HCT116 (cell line): ENCODE data around the gene PCBP3. TPM values are rescaled to one million over a fixed set of nuclear protein-coding genes. Genes with fewer than 3 reads are reported as not detected.

ENCODE experiments used
- ATAC-seq: fragments of 200-7000 bp; cut with Tn5 transposase; 2 replicates; pipeline ENCODE4 v1.9.1; 2020; ENCODE audit warnings: mild to moderate bottlenecking, moderate library complexity
- BruUV-seq: library from RNA; stranded (reverse); fragments of 400-500 nt; replicated peaks from 2 replicates; lab custom pipeline; 2021; lab: Mats Ljungman, UMichigan
- CTCF ChIA-PET: fragments of 300-600 bp; sonication (Branson Sonifier 250); formaldehyde crosslinking; loops from one replicate; lab custom pipeline; 2021; ENCODE audit warnings: antibody characterized with exemption; lab: Charles Lee
- POLR2A ChIA-PET: fragments of 300-600, 350-600 bp; sonication (Branson Sonifier 250); formaldehyde crosslinking; loops from one replicate; lab custom pipeline; 2021; ENCODE audit warnings: antibody characterized with exemption; lab: Charles Lee
- RAD21 ChIA-PET, 2 experiments: fragments of 300-600 bp; sonication (Branson Sonifier 250); formaldehyde crosslinking; loops; one replicate each; lab custom pipeline; 2023; ENCODE audit warnings: low total read pairs in 2 of 2; ENCODE audit not compliant: uncharacterized antibody in 2 of 2, unreplicated experiment in 2 of 2, low non-redundant PET in 1 of 2; lab: Charles Lee
- DNase-seq: peaks from one replicate; pipeline ENCODE4 v3.0.0-alpha.2; 2010; ENCODE audit warnings: low read depth, low spot score
- H2AFZ ChIP-seq: fragments of 200-600 bp; shearing (Covaris generic), sonication (generic); 2 replicates; pipeline ENCODE4 v1.6.1; 2017; ENCODE audit warnings: low read depth, mixed run types, mixed read lengths, antibody characterized with exemption, low read length; ENCODE audit not compliant: poor library complexity, severe bottlenecking
- H3K27ac ChIP-seq: 2 replicates; pipeline ENCODE4 v1.5.1; 2012; ENCODE audit warnings: low read depth, low read length
- H3K27me3 ChIP-seq: fragments of 200-600 bp; sonication (generic); 2 replicates; pipeline ENCODE4 v1.6.1; 2016; ENCODE audit warnings: mixed run types, low read length, mixed read lengths; ENCODE audit not compliant: insufficient read depth
- H3K36me3 ChIP-seq, 2 experiments: fragments of 200-500 bp in 1 of 2; fragments of 200-600 bp in 1 of 2; sonication (Bioruptor generic) in 1 of 2; sonication (generic) in 1 of 2; 2 replicates each; pipeline versions ENCODE4 v1.5.1 to v1.6.1; 2014 to 2016; ENCODE audit warnings: low read length in 2 of 2, inconsistent platforms in 1 of 2, mixed read lengths in 1 of 2, mixed run types in 1 of 2; ENCODE audit not compliant: insufficient read depth in 2 of 2, control insufficient read depth in 1 of 2
- H3K4me1 ChIP-seq, 2 experiments: fragments of 200-600 bp in 1 of 2; sonication (generic) in 1 of 2; 2 replicates each; pipeline versions ENCODE4 v1.5.1 to v1.6.1; 2012 to 2017; ENCODE audit warnings: low read length in 2 of 2, inconsistent platforms in 1 of 2, mild to moderate bottlenecking in 1 of 2, mixed read lengths in 1 of 2, mixed run types in 1 of 2, moderate library complexity in 1 of 2; ENCODE audit not compliant: insufficient read depth in 2 of 2, control insufficient read depth in 1 of 2
- H3K4me2 ChIP-seq: fragments of 200-600 bp; sonication (generic); 2 replicates; pipeline ENCODE4 v1.6.1; 2017; ENCODE audit warnings: mixed run types, low read length, mixed read lengths
- H3K4me3 ChIP-seq, 2 experiments: fragments of 200-600 bp in 1 of 2; sonication (generic) in 1 of 2; replicated peaks in 1 of 2; 2 replicates each; pipeline ENCODE4 v1.5.1; 2011 to 2016; ENCODE audit warnings: low read length in 2 of 2, control low read depth in 1 of 2, low read depth in 1 of 2, mild to moderate bottlenecking in 1 of 2, mixed read lengths in 1 of 2, mixed run types in 1 of 2
- H3K79me2 ChIP-seq: fragments of 200-600 bp; sonication (generic); 2 replicates; pipeline ENCODE4 v1.6.1; 2017; ENCODE audit warnings: mild to moderate bottlenecking, mixed run types, low read length, moderate library complexity, mixed read lengths; ENCODE audit not compliant: insufficient read depth
- H3K9ac ChIP-seq: fragments of 200-600 bp; sonication (generic); 2 replicates; pipeline ENCODE4 v1.6.1; 2016; ENCODE audit warnings: low read length, mixed read lengths
- H3K9me2 ChIP-seq: fragments of 200-600 bp; sonication (generic), shearing (Covaris generic); 2 replicates; pipeline ENCODE4 v1.6.1; 2017; ENCODE audit warnings: mixed run types, mild to moderate bottlenecking, moderate library complexity; ENCODE audit not compliant: insufficient read depth
- H3K9me3 ChIP-seq, 2 experiments: fragments of 200-500 bp in 1 of 2; fragments of 200-600 bp in 1 of 2; sonication (Bioruptor generic) in 1 of 2; sonication (generic) in 1 of 2; 2 replicates each; pipeline ENCODE4 v1.6.1; 2014 to 2017; ENCODE audit warnings: low read length in 2 of 2, mixed read lengths in 2 of 2, inconsistent platforms in 1 of 2, low read depth in 1 of 2, mild to moderate bottlenecking in 1 of 2, mixed run types in 1 of 2, moderate library complexity in 1 of 2; ENCODE audit not compliant: control insufficient read depth in 1 of 2, insufficient read depth in 1 of 2
- H4K20me1 ChIP-seq: fragments of 200-600 bp; sonication (generic), shearing (Covaris generic); 2 replicates; pipeline ENCODE4 v1.6.1; 2017; ENCODE audit warnings: mixed run types, mild to moderate bottlenecking, moderate library complexity; ENCODE audit not compliant: insufficient read depth
- CBX3 ChIP-seq: IDR thresholded peaks from 2 replicates; pipeline ENCODE4 v1.6.1; 2012; ENCODE audit warnings: low read depth
- CEBPB ChIP-seq: IDR thresholded peaks from 2 replicates; pipeline ENCODE4 v1.6.1; 2012; ENCODE audit warnings: low read depth
- EGR1 ChIP-seq: IDR thresholded peaks from 2 replicates; pipeline ENCODE4 v1.6.1; 2012; ENCODE audit warnings: low read depth
- EZH2 ChIP-seq: fragments of 200-600 bp; sonication (generic); IDR thresholded peaks from 2 replicates; pipeline ENCODE4 v1.6.1; 2017; ENCODE audit warnings: antibody characterized with exemption, mixed run types
- EZH2phosphoT487 ChIP-seq: fragments of 200-600 bp; IDR thresholded peaks from 2 replicates; pipeline ENCODE4 v1.6.1; 2018; ENCODE audit warnings: antibody characterized with exemption, borderline replicate concordance
- FOSL1 ChIP-seq: IDR thresholded peaks from 2 replicates; pipeline ENCODE4 v1.6.1; 2012; ENCODE audit warnings: low read depth
- POLR2A ChIP-seq: IDR thresholded peaks from 2 replicates; pipeline ENCODE4 v1.7.0; 2011; ENCODE audit warnings: borderline replicate concordance; ENCODE audit not compliant: insufficient read depth, insufficient read length; ENCODE audit errors: extremely low read depth
- POLR2AphosphoS5 ChIP-seq: IDR thresholded peaks from 2 replicates; pipeline ENCODE4 v1.6.1; 2011; ENCODE audit warnings: mild to moderate bottlenecking, low read depth, low read length, moderate library complexity
- RAD21 ChIP-seq: IDR thresholded peaks from 2 replicates; pipeline ENCODE4 v1.6.1; 2012; ENCODE audit warnings: low read depth, mild to moderate bottlenecking
- REST ChIP-seq: IDR thresholded peaks from 2 replicates; pipeline ENCODE4 v1.6.1; 2012; ENCODE audit warnings: low read depth
- SIN3A ChIP-seq: IDR thresholded peaks from 2 replicates; pipeline ENCODE4 v1.6.1; 2012; ENCODE audit warnings: low read depth
- SP1 ChIP-seq: IDR thresholded peaks from 2 replicates; pipeline ENCODE4 v1.6.1; 2012; ENCODE audit warnings: low read depth
- SRF ChIP-seq: IDR thresholded peaks from 2 replicates; pipeline ENCODE4 v1.6.1; 2012; ENCODE audit warnings: low read depth
- YY1 ChIP-seq: IDR thresholded peaks from 2 replicates; pipeline ENCODE4 v1.6.1; 2011; ENCODE audit warnings: low read length, low read depth, moderate library complexity, mild to moderate bottlenecking; ENCODE audit not compliant: insufficient replicate concordance; ENCODE audit errors: extremely low read depth
- ZFX ChIP-seq: fragments of 450-650 bp; IDR thresholded peaks from 2 replicates; pipeline ENCODE4 v1.6.1; 2017
- ZNF274 ChIP-seq: fragments of 200-500 bp; sonication (Bioruptor generic); IDR thresholded peaks from 2 replicates; pipeline ENCODE4 v1.6.1; 2014; ENCODE audit warnings: mild to moderate bottlenecking, low read depth, low read length, inconsistent platforms
- intact Hi-C: fragments of 100-400 bp; cut with micrococcal nuclease; formaldehyde crosslinking; loops from 2 replicates; pipeline ENCODE4 v1.10.0; 2022
- total RNA-seq: library from RNA; stranded (reverse); gene quantifications from one replicate; pipeline ENCODE4 v1.2.1, GENCODE V29; 2021; ENCODE audit not compliant: unreplicated experiment
- TF ChIP-seq, protein P1 (sequence below): IDR thresholded peaks from 2 replicates; pipeline ENCODE4 v1.6.1; 2012

Gene PCBP3
- total RNA-seq, 1 experiment from 2014 or later, result 3.1 TPM

- TF ChIP-seq REST (no peak), EZH2phosphoT487 (no peak)
These were observed 121.8 kb downstream of the PCBP3 start (continued) for GRCh38 chr21:45765375-45765774.

GRCh38 chr21:45766055-45766454 lies 122.5 kb downstream of the PCBP3 start:
- no peaks in the 10 kb centered on the region for H3K27me3 ChIP-seq
- CTCF ChIA-PET, result no interaction called here
- TF ChIP-seq ZFX (no peak), SP1 (no peak), REST (no peak), POLR2A (no peak), SIN3A (no peak), RAD21 (no peak), EZH2 (no peak), POLR2AphosphoS5 (no peak), CBX3 (no peak), SRF (no peak), CEBPB (no peak), EGR1 (no peak), YY1 (no peak), ZNF274 (no peak), FOSL1 (no peak)
- TF ChIP-seq, protein P1, sequence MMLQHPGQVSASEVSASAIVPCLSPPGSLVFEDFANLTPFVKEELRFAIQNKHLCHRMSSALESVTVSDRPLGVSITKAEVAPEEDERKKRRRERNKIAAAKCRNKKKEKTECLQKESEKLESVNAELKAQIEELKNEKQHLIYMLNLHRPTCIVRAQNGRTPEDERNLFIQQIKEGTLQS, result no peak
- no peak overlapping the region for H3K4me2 ChIP-seq
- no peak overlapping the region for H3K4me3 ChIP-seq
- H4K20me1 ChIP-seq, result no peaks in the 10 kb centered on the region
- intact Hi-C loops, result no loop called here
- H3K9me2 ChIP-seq, result no peaks in the 10 kb centered on the region
- no peaks in the 10 kb centered on the region for H3K9me3 ChIP-seq
- H3K9ac ChIP-seq, result no peak overlapping the region
- H3K79me2 ChIP-seq, result no peaks in the 10 kb centered on the region
- BruUV-seq, result no TSS peak
- DNase-seq (no peak), ATAC-seq (no peak)
- POLR2A ChIA-PET, result no interaction called here
- RAD21 ChIA-PET, result no interaction called here
- no peak overlapping the region for H3K27ac ChIP-seq
- H2AFZ ChIP-seq, result no peak overlapping the region
- no peaks in the 10 kb centered on the region for H3K4me1 ChIP-seq
- no peaks in the 10 kb centered on the region for H3K36me3 ChIP-seq
